8988T (cell line): ENCODE results near the gene ATG16L1.
"Not testable (repeated sequence)": the region's sequence is repeated elsewhere in the genome, so short reads cannot be mapped to it uniquely, and the experiment has no call there.

Experiments used
- DNase-seq: peaks from one replicate; pipeline ENCODE4 v3.0.0; 2011

Gene ATG16L1

DNA sequence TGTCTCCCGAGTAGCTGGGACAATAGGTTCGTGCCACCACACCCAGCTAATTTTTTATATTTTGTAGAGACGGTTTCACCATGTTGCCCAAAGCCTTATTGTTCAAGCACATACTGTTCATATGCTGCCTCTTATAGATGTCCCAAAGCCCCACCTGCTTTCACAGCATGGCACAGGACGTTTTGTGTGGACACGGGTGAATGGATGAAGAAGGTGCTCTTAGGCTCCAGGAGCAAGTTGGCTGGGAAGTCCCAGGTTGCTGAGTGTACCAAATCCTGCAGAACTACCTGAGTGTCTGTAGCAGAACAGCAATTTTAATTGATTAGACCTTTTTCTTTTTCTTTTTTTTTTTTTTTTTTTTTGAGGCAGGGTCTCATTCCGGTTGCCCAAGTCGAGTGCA is 45.6 kb downstream of the ATG16L1 start:
- DNase-seq: no peak

GRCh38 chr2:233300401-233300800 is 48.9 kb downstream of the ATG16L1 start:
- no peak for DNase-seq

GRCh38 chr2:233301248-233301647 is 49.8 kb downstream of the ATG16L1 start:
- DNase-seq: no peak

- DNase-seq: no peak
These were observed 50.3 kb downstream of the ATG16L1 start for GRCh38 chr2:233301811-233302210.

DNA sequence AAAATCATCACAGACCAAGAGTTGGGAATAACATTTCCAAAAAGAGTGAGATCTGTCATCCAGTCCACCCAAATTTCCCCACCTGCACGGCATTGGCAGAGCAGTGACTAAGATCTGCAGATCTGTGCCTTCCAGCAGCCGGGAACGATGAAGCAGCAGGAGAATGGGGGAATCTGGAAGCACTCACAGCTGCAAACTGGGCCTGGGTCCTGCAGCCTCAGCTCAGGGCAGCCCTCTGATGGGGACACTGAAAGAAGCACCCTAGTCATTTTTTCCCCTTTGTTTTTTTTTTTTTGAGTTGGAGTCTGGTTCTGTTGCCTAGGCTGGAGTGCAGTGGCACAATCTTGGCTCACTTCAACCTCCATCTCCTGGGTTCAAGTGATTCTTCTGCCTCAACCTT is 51.8 kb downstream of the ATG16L1 start:
- no peak for DNase-seq

GRCh38 chr2:233307565-233307964 is 56.1 kb downstream of the ATG16L1 start, which contains the start of gene SAG:
Gene SAG (plus strand): TSS chr2:233307816. CDS start chr2:233309190, 1,374 bp downstream.
- no peak for DNase-seq

DNA sequence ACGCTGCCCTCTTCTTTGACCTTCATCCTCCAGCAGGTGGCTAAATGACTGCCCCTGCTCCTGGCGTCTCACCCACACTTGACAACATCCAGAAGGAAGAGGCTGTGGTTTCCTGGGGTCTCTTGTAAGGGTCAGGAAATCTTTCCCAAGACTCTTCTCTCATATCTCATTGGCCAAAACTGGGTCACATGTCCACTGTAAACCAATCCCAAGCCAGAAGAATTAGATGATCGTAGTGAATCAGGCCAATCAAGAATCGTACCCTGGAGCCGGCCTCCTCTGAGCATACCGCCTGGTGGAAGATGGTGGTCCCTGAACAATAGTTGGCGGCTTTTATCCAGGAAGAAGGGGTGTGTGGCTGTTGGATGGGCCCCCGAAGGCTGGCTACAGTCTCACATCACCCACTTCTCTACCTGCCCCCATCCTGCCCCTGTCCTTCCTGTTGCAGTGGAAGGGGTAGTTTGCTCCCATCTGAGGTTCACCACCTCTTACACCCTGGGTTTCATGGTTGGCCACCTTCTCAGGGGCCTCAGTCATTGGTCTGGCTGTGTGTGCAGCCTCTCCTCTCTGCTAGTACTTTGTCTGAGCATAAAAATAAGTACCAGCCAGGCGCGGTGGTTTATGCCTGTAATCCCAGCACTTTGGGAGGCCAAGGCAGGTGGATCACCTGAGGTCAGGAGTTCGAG is 59.9 kb downstream of the ATG16L1 start:
- no peak for DNase-seq

- DNase-seq: no peak
These were observed 61.4 kb downstream of the ATG16L1 start for GRCh38 chr2:233312874-233313273.

DNA sequence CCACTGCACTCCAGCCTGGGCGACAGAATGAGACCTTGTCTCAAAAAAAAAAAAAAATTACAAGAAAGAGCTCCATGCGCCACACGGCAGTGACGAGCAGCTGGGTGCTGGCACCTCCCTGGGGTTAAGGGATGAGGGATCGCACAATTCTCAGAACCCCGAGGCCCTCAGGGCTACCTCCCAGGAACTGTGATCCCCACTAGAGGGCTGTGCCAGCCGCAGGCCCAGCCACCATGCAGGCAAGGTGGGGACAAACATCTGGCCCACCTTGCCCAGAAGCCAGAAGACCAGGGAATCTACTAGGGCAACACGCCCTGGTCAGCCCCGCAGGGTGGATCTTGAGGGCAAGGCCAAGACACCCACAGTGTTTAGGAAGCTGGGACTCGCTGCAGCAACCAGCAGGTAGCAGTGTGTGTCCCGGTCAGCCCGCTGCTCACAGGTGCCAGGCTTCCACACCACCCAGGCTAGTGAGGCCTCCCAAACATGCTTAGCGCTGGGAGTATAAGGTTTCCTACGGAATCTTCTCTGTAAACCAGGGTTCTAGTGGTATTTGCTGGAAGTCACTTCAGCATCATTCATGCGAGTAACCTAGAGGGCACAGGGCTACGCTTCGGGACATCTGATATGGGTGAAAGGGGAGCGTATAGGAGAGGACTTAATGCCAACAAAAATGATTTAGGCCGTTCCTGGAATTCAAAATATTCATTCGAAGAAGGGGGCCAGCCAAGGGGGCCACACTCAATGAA is 62.9 kb downstream of the ATG16L1 start:
- DNase-seq: no peak

- DNase-seq: no peak
These were observed 65.9 kb downstream of the ATG16L1 start for GRCh38 chr2:233317196-233317943.

DNA sequence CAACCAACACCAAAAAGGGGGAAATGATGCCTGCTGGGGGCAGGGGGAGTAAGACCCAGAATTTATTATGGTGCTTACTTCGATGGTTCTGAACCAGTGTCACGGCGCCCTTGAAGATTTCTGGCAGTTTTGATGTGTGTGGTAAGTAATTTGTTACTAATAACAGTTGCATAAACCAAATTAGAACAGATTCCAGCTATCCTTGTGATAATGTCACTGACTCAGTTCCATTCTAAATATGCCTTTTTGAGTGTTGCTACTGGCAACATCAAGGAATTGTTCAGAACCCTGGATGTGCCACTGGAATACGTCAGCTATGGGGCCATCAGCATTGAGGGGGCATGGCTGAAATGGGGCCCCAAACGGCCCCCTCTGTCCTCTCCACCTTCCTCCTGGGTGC is 67.8 kb downstream of the ATG16L1 start:
- DNase-seq: no peak

DNA sequence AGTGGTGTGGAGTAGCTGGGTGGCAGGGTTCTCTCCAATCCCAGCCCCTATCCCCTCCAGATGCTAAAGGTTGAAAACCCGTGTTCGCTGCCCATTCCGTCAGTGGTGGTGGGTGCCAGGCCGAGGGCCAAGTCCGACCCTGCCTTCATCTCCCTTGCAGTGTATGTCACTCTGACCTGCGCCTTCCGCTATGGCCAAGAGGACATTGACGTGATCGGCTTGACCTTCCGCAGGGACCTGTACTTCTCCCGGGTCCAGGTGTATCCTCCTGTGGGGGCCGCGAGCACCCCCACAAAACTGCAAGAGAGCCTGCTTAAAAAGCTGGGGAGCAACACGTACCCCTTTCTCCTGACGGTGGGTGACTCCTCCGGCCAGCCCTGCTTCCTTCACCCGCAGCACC is 69.0 kb downstream of the ATG16L1 start:
- DNase-seq: no peak

- DNase-seq: no peak
These were observed 69.7 kb downstream of the ATG16L1 start for GRCh38 chr2:233321166-233321565.

- DNase-seq: no peak
These were observed 72.4 kb downstream of the ATG16L1 start for GRCh38 chr2:233323851-233324250.

GRCh38 chr2:233325256-233325655 is 73.8 kb downstream of the ATG16L1 start:
- DNase-seq: no peak

DNA sequence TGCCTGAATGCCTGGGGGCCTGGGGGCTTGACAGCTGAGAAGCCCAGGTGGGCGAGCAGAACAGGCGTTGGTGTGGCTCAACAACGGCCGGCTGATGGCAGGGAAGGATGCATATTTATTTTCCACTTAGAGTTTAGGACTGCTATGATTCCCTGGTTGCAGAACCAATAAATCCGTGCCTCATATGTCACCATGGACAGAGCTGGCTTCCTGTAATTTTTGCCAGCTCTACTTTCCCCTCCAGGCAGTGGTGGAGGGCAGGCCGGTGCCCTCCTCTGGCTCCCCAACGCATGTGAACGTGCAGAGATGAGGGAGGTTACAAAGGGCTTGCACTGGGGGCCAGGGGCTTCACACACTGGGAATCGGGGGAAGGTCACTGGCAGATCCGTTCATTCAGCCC is 74.3 kb downstream of the ATG16L1 start:
- no peak for DNase-seq

GRCh38 chr2:233326500-233326899 is 75.0 kb downstream of the ATG16L1 start:
- no peak for DNase-seq

DNA sequence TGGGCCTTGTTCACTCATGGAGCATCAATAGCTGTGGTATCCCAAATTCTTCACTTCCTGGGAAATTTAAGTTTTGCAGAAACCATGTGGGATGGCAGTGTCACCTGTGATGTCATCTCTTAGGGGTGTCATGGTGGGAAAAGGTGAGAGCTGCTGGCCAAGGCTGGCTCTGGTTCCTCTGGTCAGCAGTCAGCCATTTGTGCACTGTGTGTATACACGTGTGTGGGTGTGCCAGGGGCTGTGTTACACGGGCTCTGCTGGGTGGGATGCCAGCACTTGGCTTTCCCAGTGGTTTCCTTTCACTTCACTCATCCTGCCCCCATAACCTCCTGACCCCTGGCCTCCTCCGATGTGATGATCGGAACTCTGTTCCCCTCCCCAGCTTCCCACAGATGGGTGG is 77.4 kb downstream of the ATG16L1 start:
- DNase-seq: no peak

GRCh38 chr2:233329489-233330135 is 78.1 kb downstream of the ATG16L1 start:
- no peak for DNase-seq

GRCh38 chr2:233331536-233331935 is 80.1 kb downstream of the ATG16L1 start:
- no peak for DNase-seq

DNA sequence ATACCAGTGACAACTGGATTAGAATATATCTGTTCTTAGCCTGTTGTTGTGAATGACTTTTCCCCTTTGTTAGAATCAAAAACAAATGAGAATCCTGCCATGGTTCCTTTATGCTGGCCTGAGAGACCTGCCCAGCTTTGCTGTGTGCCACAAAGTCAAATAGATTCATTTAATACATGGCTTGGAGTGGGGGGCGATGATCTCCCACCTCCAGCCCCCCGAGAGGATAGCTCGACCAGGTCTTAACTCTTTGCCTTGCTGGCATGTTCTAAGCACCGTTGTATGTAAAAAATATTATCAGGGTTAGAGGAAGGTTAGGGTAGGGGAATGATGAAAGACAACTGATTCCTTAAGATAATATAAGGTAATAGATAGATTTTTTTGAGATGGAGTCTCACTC is 80.7 kb downstream of the ATG16L1 start:
- DNase-seq: no peak

GRCh38 chr2:233334915-233335314 is 83.4 kb downstream of the ATG16L1 start:
- DNase-seq: no peak

DNA sequence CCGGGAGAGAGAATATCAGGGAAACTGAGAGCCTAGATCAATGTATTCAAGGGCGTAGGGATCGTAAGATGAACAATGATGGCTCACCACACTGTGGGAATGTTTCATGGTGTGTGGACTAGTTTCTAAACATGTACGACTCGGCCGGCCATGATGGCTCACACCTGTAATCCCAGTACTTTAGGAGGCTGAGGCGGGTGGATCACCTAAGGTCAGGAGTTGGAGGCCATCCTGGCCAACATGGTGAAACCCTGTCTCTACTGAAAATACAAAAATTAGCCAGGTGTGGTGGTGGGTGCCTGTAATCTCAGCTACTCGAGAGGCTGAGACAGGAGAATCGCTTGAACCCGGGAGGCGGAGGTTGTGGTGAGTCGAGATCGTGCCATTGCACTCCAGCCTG is 84.6 kb downstream of the ATG16L1 start:
- not testable (repeated sequence) for DNase-seq
